Osteoblast (primary cell): ENCODE results near the gene MACROD2. TPM values are rescaled to one million over a fixed set of nuclear protein-coding genes. Genes with fewer than 3 reads are reported as not detected.

Experiments used
- DNase-seq: peaks from one replicate; pipeline ENCODE4 v3.0.0; 2011; ENCODE audit warnings: low spot score, mixed read lengths; ENCODE audit not compliant: insufficient read length; ENCODE audit errors: missing footprints
- H2AFZ ChIP-seq: 2 replicates; pipeline ENCODE4 v1.6.0; 2011; ENCODE audit warnings: mild to moderate bottlenecking, low read length
- H3K27ac ChIP-seq: 2 replicates; pipeline ENCODE4 v1.5.1; 2011; ENCODE audit warnings: mild to moderate bottlenecking, low read depth, low read length, moderate library complexity
- H3K27me3 ChIP-seq: 2 replicates; pipeline ENCODE4 v1.6.0; 2012; ENCODE audit warnings: mild to moderate bottlenecking, control low read depth, inconsistent platforms, low read length, moderate library complexity; ENCODE audit not compliant: insufficient read depth
- H3K36me3 ChIP-seq: 2 replicates; pipeline ENCODE4 v1.5.1; 2011; ENCODE audit warnings: mild to moderate bottlenecking, low read length, control low read depth, moderate library complexity; ENCODE audit not compliant: insufficient read depth
- H3K4me1 ChIP-seq: 2 replicates; pipeline ENCODE4 v1.5.1; 2011; ENCODE audit warnings: mild to moderate bottlenecking, low read length, control low read depth, moderate library complexity; ENCODE audit not compliant: insufficient read depth
- H3K4me2 ChIP-seq: 2 replicates; pipeline ENCODE4 v1.6.0; 2011; ENCODE audit warnings: mild to moderate bottlenecking, low read length; ENCODE audit not compliant: insufficient read depth
- H3K4me3 ChIP-seq: fragments of 200-600 bp; sonication (generic); 3 replicates; pipeline ENCODE4 v1.5.1; 2012; ENCODE audit warnings: mild to moderate bottlenecking, low read length, inconsistent platforms; ENCODE audit not compliant: insufficient read depth
- H3K79me2 ChIP-seq: 2 replicates; pipeline ENCODE4 v1.6.0; 2012; ENCODE audit warnings: mild to moderate bottlenecking, low read length, control low read depth, inconsistent platforms; ENCODE audit not compliant: insufficient read depth
- H3K9me3 ChIP-seq: 2 replicates; pipeline ENCODE4 v1.5.1; 2011; ENCODE audit warnings: low read depth, low read length, control low read depth
- H4K20me1 ChIP-seq: 2 replicates; pipeline ENCODE4 v1.6.0; 2012; ENCODE audit warnings: mild to moderate bottlenecking, low read length, control low read depth; ENCODE audit not compliant: insufficient read depth
- CTCF ChIP-seq: IDR thresholded peaks from 2 replicates; pipeline ENCODE4 v1.5.1; 2011; ENCODE audit warnings: mild to moderate bottlenecking, low read depth, low read length, moderate library complexity; ENCODE audit errors: extremely low read depth
- total RNA-seq: library from RNA; depleted of rRNA; stranded (reverse); fragments of >200 nt; gene quantifications from 2 replicates; pipeline ENCODE4 v1.2.3, GENCODE V29; 2012

The MACROD2 gene
- total RNA-seq, 1 donor: 4.0 TPM

- Histone ChIP-seq H3K4me2 (no peak overlapping the region), H3K4me1 (no peaks in the 10 kb centered on the region), H3K9me3 (no peaks in the 10 kb centered on the region), H2AFZ (no peak overlapping the region), H3K36me3 (no peaks in the 10 kb centered on the region), H3K27ac (no peak overlapping the region), H3K4me3 (no peak overlapping the region), H4K20me1 (no peaks in the 10 kb centered on the region), H3K79me2 (no peaks in the 10 kb centered on the region), H3K27me3 (no peaks in the 10 kb centered on the region)
- no peak for DNase-seq
- TF ChIP-seq CTCF: no peak
Observed at GRCh38 chr20:14807224-14807623, 811.9 kb downstream of the MACROD2 start.

GRCh38 chr20:14815340-14815739 lies 820.0 kb downstream of the MACROD2 start:
- H4K20me1 ChIP-seq: no peaks in the 10 kb centered on the region
- H3K9me3 ChIP-seq: no peaks in the 10 kb centered on the region
- no peak overlapping the region for H3K4me3 ChIP-seq
- no peaks in the 10 kb centered on the region for H3K36me3 ChIP-seq
- TF ChIP-seq CTCF: no peak
- H2AFZ ChIP-seq: no peak overlapping the region
- no peaks in the 10 kb centered on the region for H3K27me3 ChIP-seq
- H3K79me2 ChIP-seq: no peaks in the 10 kb centered on the region
- DNase-seq: no peak
- no peaks in the 10 kb centered on the region for H3K4me1 ChIP-seq
- no peak overlapping the region for H3K27ac ChIP-seq
- no peak overlapping the region for H3K4me2 ChIP-seq

GRCh38 chr20:14816471-14816870 lies 821.2 kb downstream of the MACROD2 start:
- Histone ChIP-seq H3K4me1 (no peaks in the 10 kb centered on the region), H3K27ac (no peak overlapping the region), H3K27me3 (no peaks in the 10 kb centered on the region), H2AFZ (no peak overlapping the region), H3K36me3 (no peaks in the 10 kb centered on the region), H4K20me1 (no peaks in the 10 kb centered on the region), H3K4me2 (no peak overlapping the region), H3K9me3 (no peaks in the 10 kb centered on the region), H3K79me2 (no peaks in the 10 kb centered on the region), H3K4me3 (no peak overlapping the region)
- DNase-seq: no peak
- TF ChIP-seq CTCF: no peak

GRCh38 chr20:14817101-14817500 lies 821.8 kb downstream of the MACROD2 start:
- no peak overlapping the region for H3K27ac ChIP-seq
- no peaks in the 10 kb centered on the region for H3K27me3 ChIP-seq
- no peaks in the 10 kb centered on the region for H3K36me3 ChIP-seq
- no peaks in the 10 kb centered on the region for H4K20me1 ChIP-seq
- H3K9me3 ChIP-seq: no peaks in the 10 kb centered on the region
- H2AFZ ChIP-seq: no peak overlapping the region
- H3K4me3 ChIP-seq: no peak overlapping the region
- no peaks in the 10 kb centered on the region for H3K79me2 ChIP-seq
- no peak overlapping the region for H3K4me2 ChIP-seq
- no peak for DNase-seq
- no peak for TF ChIP-seq CTCF
- no peaks in the 10 kb centered on the region for H3K4me1 ChIP-seq
